SK-N-SH treated with all-trans-retinoic acid at 6 μM for 48 hours (cell line): ENCODE results near the gene LY9.
"Not testable (repeated sequence)": the region's sequence is repeated elsewhere in the genome, so short reads cannot be mapped to it uniquely, and the experiment has no call there.

ENCODE experiments used
- ATAC-seq: fragments of 200-7000 bp; cut with Tn5 transposase; 3 replicates; pipeline ENCODE4 v1.9.1; 2020; ENCODE audit warnings: mild to moderate bottlenecking, moderate library complexity
- ARNTL ChIP-seq: fragments of 450-650 bp; formaldehyde crosslinking; IDR thresholded peaks from 2 replicates; pipeline ENCODE4 v1.5.0; 2020; ENCODE audit warnings: low read depth, mild to moderate bottlenecking, moderate library complexity, borderline replicate concordance
- BACH2 ChIP-seq: fragments of 250-450 bp; sonication (Bioruptor Pico); IDR thresholded peaks from 2 replicates; pipeline ENCODE4 v1.9.0; 2021; ENCODE audit warnings: mild to moderate bottlenecking, borderline replicate concordance
- CSDC2 ChIP-seq: fragments of 250-450 bp; sonication (Bioruptor Pico); IDR thresholded peaks from 2 replicates; pipeline ENCODE4 v1.5.0; 2020; ENCODE audit warnings: mild to moderate bottlenecking, moderate library complexity
- CSRNP3 ChIP-seq: fragments of 250-450 bp; sonication (Bioruptor Pico); IDR thresholded peaks from 2 replicates; pipeline ENCODE4 v1.5.1; 2021; ENCODE audit warnings: mild to moderate bottlenecking, moderate library complexity
- ESRRG ChIP-seq: fragments of 250-450 bp; sonication (Bioruptor Pico); IDR thresholded peaks from 2 replicates; pipeline ENCODE4 v1.6.1; 2021; ENCODE audit warnings: mild to moderate bottlenecking
- GLIS3 ChIP-seq: fragments of 250-450 bp; sonication (Bioruptor Pico); IDR thresholded peaks from 2 replicates; pipeline ENCODE4 v1.5.0; 2020; ENCODE audit warnings: mild to moderate bottlenecking, moderate library complexity
- ISL1 ChIP-seq: fragments of 250-450 bp; sonication (Bioruptor Pico); IDR thresholded peaks from 2 replicates; pipeline ENCODE4 v2.1.2; 2022; ENCODE audit warnings: mild to moderate bottlenecking, moderate library complexity
- OSR1 ChIP-seq: fragments of 250-450 bp; sonication (Bioruptor Pico); IDR thresholded peaks from 2 replicates; pipeline ENCODE4 v1.8.0; 2022; ENCODE audit warnings: moderate library complexity, mild to moderate bottlenecking, inconsistent platforms
- PATZ1 ChIP-seq: fragments of 250-450 bp; sonication (Bioruptor Pico); IDR thresholded peaks from 2 replicates; pipeline ENCODE4 v1.8.0; 2020; ENCODE audit warnings: mild to moderate bottlenecking, moderate library complexity, borderline replicate concordance
- PPARA ChIP-seq: fragments of 250-450 bp; sonication (Bioruptor Pico); IDR thresholded peaks from 2 replicates; pipeline ENCODE4 v1.5.0; 2020; ENCODE audit warnings: mild to moderate bottlenecking, borderline replicate concordance
- SNAI2 ChIP-seq: fragments of 250-450 bp; sonication (Bioruptor Pico); IDR thresholded peaks from 2 replicates; pipeline ENCODE4 v1.5.0; 2020; ENCODE audit warnings: mild to moderate bottlenecking, moderate library complexity
- TCF4 ChIP-seq: fragments of 250-450 bp; sonication (Bioruptor Pico); IDR thresholded peaks from 2 replicates; pipeline ENCODE4 v1.8.0; 2021; ENCODE audit warnings: mild to moderate bottlenecking, moderate library complexity, borderline replicate concordance
- TOX ChIP-seq: fragments of 250-450 bp; sonication (Bioruptor Pico); IDR thresholded peaks from 2 replicates; pipeline ENCODE4 v1.8.0; 2021; ENCODE audit warnings: mild to moderate bottlenecking, moderate library complexity, borderline replicate concordance
- ZC3H10 ChIP-seq: fragments of 250-450 bp; sonication (Bioruptor Pico); IDR thresholded peaks from 2 replicates; pipeline ENCODE4 v1.5.1; 2021; ENCODE audit warnings: mild to moderate bottlenecking, moderate library complexity
- ZFP3 ChIP-seq: fragments of 250-450 bp; sonication (Bioruptor Pico); IDR thresholded peaks from 2 replicates; pipeline ENCODE4 v1.5.0; 2020; ENCODE audit warnings: mild to moderate bottlenecking, moderate library complexity
- ZFP30 ChIP-seq: fragments of 450-650 bp; formaldehyde crosslinking; IDR thresholded peaks from 2 replicates; pipeline ENCODE4 v1.5.0; 2022; ENCODE audit warnings: mild to moderate bottlenecking, moderate library complexity
- ZNF565 ChIP-seq: fragments of 450-650 bp; formaldehyde crosslinking; conservative IDR thresholded peaks from 2 replicates; pipeline ENCODE4 v1.5.0; 2020; ENCODE audit warnings: low read depth, mild to moderate bottlenecking, moderate library complexity
- ZNF70 ChIP-seq: fragments of 450-650 bp; formaldehyde crosslinking; IDR thresholded peaks from 2 replicates; pipeline ENCODE4 v1.5.0; 2020; ENCODE audit warnings: mild to moderate bottlenecking, moderate library complexity
- ZNF8 ChIP-seq: fragments of 450-650 bp; formaldehyde crosslinking; IDR thresholded peaks from 2 replicates; pipeline ENCODE4 v1.5.0; 2020; ENCODE audit warnings: mild to moderate bottlenecking, moderate library complexity
- TF ChIP-seq, protein P1 (sequence below): fragments of 250-450 bp; sonication (Bioruptor Pico); IDR thresholded peaks from 2 replicates; pipeline ENCODE4 v1.5.0; 2020; ENCODE audit warnings: mild to moderate bottlenecking, moderate library complexity

Gene LY9

DNA sequence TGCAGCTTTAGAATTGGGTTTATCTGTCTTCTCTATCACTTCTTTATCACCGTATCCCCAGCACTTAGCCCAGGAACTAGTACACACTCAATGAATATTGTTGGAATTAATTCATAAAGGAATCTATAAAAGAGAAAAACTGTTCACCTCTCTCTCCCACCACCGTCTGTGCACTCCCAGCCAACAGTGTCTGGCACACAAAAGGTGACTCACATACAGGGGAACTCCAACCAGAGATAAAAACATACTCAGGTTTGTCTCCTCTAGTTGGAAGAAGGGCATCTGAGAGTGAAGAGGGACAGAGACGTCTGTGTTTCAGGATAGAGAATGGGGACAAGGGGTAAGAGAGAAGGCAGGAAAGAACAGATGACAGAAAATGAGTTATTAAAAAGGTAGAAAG lies 79.0 kb downstream of the LY9 start:
- TF ChIP-seq GLIS3 (CRISPR knock-in tag) (no peak), ZNF70 (CRISPR knock-in tag) (no peak), ZFP3 (CRISPR knock-in tag) (no peak), BACH2 (CRISPR knock-in tag) (no peak), ZC3H10 (CRISPR knock-in tag) (no peak), ARNTL (CRISPR knock-in tag) (no peak), ISL1 (no peak), ZNF565 (CRISPR knock-in tag) (no peak), PPARA (no peak), CSRNP3 (CRISPR knock-in tag) (no peak), ZNF8 (CRISPR knock-in tag) (no peak), CSDC2 (CRISPR knock-in tag) (no peak), OSR1 (CRISPR knock-in tag) (no peak), PATZ1 (no peak), ZFP30 (CRISPR knock-in tag) (no peak), TOX (CRISPR knock-in tag) (no peak)
- no peak for ATAC-seq

DNA sequence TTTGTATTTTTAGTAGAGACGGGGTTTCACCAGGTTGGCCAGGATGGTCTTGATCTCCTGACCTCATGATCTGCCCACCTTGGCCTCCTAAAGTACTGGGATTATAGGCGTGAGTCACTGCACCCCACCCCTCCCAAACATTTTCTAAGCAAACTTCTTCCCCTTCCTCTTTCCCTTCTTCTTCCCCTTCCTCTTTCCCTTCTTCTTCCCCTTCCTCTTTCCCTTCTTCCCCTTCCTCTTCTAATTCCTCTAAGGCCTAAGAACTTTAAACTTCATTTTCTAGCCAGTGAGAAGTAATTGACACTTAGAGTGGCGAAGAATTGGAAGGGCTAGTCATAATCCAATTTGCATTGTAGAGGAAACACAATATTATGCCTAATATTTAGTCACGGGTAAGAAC lies 79.6 kb downstream of the LY9 start:
- not testable (repeated sequence) for ATAC-seq

DNA sequence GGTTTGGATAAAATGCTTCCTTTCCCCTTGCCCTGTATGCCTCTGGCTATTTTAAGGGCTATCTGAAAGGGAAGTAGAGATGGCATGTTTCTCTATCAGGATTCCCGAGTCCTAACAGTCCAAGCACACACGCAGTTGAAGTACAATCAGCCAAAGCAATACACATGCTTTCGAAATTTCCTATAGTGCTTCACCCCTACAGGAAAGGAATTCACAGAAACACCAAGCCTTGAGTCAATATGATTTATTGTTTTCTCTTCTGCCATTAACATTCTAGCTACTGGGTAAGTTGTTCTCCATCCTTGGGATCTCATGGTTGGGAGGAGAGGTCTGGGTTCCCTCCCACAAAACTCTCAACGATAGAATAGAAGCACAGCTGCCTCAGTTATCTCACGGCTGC lies 80.3 kb downstream of the LY9 start:
- ATAC-seq, result no peak
- TF ChIP-seq ISL1 (no peak), TCF4 (CRISPR knock-in tag) (no peak), ZC3H10 (CRISPR knock-in tag) (no peak), ESRRG (CRISPR knock-in tag) (no peak), ZNF565 (CRISPR knock-in tag) (no peak), TOX (CRISPR knock-in tag) (no peak), PPARA (no peak), ZFP3 (CRISPR knock-in tag) (no peak), CSRNP3 (CRISPR knock-in tag) (no peak), BACH2 (CRISPR knock-in tag) (no peak), ZNF8 (CRISPR knock-in tag) (no peak), SNAI2 (no peak), ARNTL (CRISPR knock-in tag) (no peak), ZFP30 (CRISPR knock-in tag) (no peak), PATZ1 (no peak)
- TF ChIP-seq, protein P1, sequence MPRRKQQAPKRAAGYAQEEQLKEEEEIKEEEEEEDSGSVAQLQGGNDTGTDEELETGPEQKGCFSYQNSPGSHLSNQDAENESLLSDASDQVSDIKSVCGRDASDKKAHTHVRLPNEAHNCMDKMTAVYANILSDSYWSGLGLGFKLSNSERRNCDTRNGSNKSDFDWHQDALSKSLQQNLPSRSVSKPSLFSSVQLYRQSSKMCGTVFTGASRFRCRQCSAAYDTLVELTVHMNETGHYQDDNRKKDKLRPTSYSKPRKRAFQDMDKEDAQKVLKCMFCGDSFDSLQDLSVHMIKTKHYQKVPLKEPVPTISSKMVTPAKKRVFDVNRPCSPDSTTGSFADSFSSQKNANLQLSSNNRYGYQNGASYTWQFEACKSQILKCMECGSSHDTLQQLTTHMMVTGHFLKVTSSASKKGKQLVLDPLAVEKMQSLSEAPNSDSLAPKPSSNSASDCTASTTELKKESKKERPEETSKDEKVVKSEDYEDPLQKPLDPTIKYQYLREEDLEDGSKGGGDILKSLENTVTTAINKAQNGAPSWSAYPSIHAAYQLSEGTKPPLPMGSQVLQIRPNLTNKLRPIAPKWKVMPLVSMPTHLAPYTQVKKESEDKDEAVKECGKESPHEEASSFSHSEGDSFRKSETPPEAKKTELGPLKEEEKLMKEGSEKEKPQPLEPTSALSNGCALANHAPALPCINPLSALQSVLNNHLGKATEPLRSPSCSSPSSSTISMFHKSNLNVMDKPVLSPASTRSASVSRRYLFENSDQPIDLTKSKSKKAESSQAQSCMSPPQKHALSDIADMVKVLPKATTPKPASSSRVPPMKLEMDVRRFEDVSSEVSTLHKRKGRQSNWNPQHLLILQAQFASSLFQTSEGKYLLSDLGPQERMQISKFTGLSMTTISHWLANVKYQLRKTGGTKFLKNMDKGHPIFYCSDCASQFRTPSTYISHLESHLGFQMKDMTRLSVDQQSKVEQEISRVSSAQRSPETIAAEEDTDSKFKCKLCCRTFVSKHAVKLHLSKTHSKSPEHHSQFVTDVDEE (CRISPR knock-in tag), result no peak
